Endodermal cell (in vitro differentiated cells): Measurements from ENCODE around the gene IP6K1. TPM values are rescaled to one million over a fixed set of nuclear protein-coding genes. Genes with fewer than 3 reads are reported as not detected.

Experiments
- DNase-seq: peaks from one replicate; pipeline ENCODE4 v3.0.0-alpha.2; 2017
- H3K27ac ChIP-seq: 2 replicates; pipeline ENCODE4 v1.5.1; 2013; ENCODE audit warnings: mild to moderate bottlenecking, low read depth, low read length, moderate library complexity
- H3K27me3 ChIP-seq: 2 replicates; pipeline ENCODE4 v1.6.1; 2013; ENCODE audit warnings: mild to moderate bottlenecking, low read length, moderate library complexity; ENCODE audit not compliant: insufficient read depth, control insufficient read depth, poor library complexity, severe bottlenecking
- H3K36me3 ChIP-seq: 2 replicates; pipeline ENCODE4 v1.7.0; 2013; ENCODE audit warnings: mild to moderate bottlenecking, low read length, moderate library complexity; ENCODE audit not compliant: control insufficient read depth, insufficient read depth
- H3K4me1 ChIP-seq: one replicate; pipeline ENCODE4 v1.7.0; 2013; ENCODE audit warnings: low read length; ENCODE audit not compliant: control insufficient read depth, insufficient read depth
- H3K4me3 ChIP-seq: 2 replicates; pipeline ENCODE4 v1.5.1; 2013; ENCODE audit warnings: mild to moderate bottlenecking, low read length, moderate library complexity
- H3K9ac ChIP-seq: 2 replicates; pipeline ENCODE4 v1.6.1; 2013; ENCODE audit warnings: mild to moderate bottlenecking, low read length, moderate library complexity; ENCODE audit not compliant: poor library complexity, severe bottlenecking; ENCODE audit errors: extremely low read depth
- H3K9me3 ChIP-seq: 2 replicates; pipeline ENCODE4 v1.6.1; 2013; ENCODE audit warnings: mild to moderate bottlenecking, low read length, moderate library complexity; ENCODE audit not compliant: control insufficient read depth
- H3K27ac Mint-ChIP-seq: 2 replicates; pipeline ENCODE4 v1.8.0; 2020; ENCODE audit warnings: mixed read lengths
- H3K27me3 Mint-ChIP-seq: 2 replicates; pipeline ENCODE4 v1.8.0; 2021; ENCODE audit warnings: mild to moderate bottlenecking, mixed read lengths; ENCODE audit not compliant: insufficient read depth
- H3K36me3 Mint-ChIP-seq: 2 replicates; pipeline ENCODE4 v1.8.0; 2020; ENCODE audit warnings: low read depth, mixed read lengths
- H3K4me1 Mint-ChIP-seq: 2 replicates; pipeline ENCODE4 v1.8.0; 2020; ENCODE audit warnings: mixed read lengths
- H3K4me3 Mint-ChIP-seq: 2 replicates; pipeline ENCODE4 v1.8.0; 2020; ENCODE audit warnings: mild to moderate bottlenecking, moderate library complexity, mixed read lengths
- H3K9me3 Mint-ChIP-seq: 2 replicates; pipeline ENCODE4 v1.8.0; 2020; ENCODE audit warnings: mild to moderate bottlenecking, mixed read lengths
- WGBS, 2 experiments: methylation state at CpG; one replicate each; pipeline versions ENCODE4 v1.1.5 to v1.1.7; 2013; ENCODE audit warnings: missing lambda C conversion rate in 2 of 2, mixed read lengths in 1 of 2; ENCODE audit not compliant: insufficient coverage in 1 of 2, insufficient read length in 1 of 2; 5-methylcytosine and 5-hydroxymethylcytosine counted together
- total RNA-seq, 2 donors: library from RNA; stranded (reverse); fragmentation: NEBNext Ultra II Directional in 1 of 2; extraction: Animal tissue kit (Norgen Biotek cat#: 25700) in 1 of 2; gene quantifications; 2 replicates in 1 of 2; 3 replicates in 1 of 2; pipeline ENCODE4 v1.2.1, GENCODE V29; 2021
- TF ChIP-seq, protein P1 (sequence below): fragments of 200-600 bp; sonication (generic); conservative IDR thresholded peaks from 2 replicates; pipeline ENCODE4 v1.5.0; 2021; ENCODE audit warnings: antibody characterized with exemption, mild to moderate bottlenecking

The IP6K1 gene
- total RNA-seq, 2 donors from 2014 or later, result 45.8 to 49.8 TPM

DNA sequence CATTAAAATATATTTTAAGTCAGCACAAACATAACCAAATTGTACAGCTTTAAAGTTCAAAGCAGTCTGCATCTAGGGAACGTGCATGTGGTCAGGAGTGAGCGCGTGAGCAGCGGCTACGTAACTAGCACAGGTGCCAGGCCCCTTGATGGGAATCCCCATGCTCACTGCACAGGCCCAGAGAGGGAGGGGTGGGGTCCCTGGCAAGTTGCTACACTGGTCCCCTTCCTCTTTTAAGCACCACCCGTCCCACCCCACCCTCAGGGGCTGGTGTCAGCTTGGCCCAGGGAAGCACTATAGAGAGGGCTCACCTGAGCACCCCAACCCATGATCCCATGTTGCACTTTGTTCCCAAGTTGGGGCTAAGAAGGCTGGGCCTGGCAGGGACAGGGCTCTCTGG, 61.8 kb downstream of the IP6K1 start:
- Mint-ChIP-seq H3K27ac (peak overlapping the region; percentile 99), H3K4me3 (peak overlapping the region; percentile 87), H3K4me1 (peaks cover 4% of the 10 kb centered on the region), H3K9me3 (no peaks in the 10 kb centered on the region), H3K27me3 (no peaks in the 10 kb centered on the region), H3K36me3 (peaks cover 39% of the 10 kb centered on the region)
- H3K4me1 ChIP-seq, result peaks cover 7% of the 10 kb centered on the region
- no peaks in the 10 kb centered on the region for H3K27me3 ChIP-seq
- H3K4me3 ChIP-seq, result peak overlapping the region; percentile 80
- H3K27ac ChIP-seq, result peak overlapping the region; percentile 86
- peak; percentile 59 for DNase-seq
- 51 to 83% methylated on average over 5 to 6 of the region's 6 CpGs for WGBS, 2 experiments
- peaks cover 63% of the 10 kb centered on the region for H3K36me3 ChIP-seq
- peak overlapping the region; percentile 98 for H3K9ac ChIP-seq
- TF ChIP-seq, protein P1, sequence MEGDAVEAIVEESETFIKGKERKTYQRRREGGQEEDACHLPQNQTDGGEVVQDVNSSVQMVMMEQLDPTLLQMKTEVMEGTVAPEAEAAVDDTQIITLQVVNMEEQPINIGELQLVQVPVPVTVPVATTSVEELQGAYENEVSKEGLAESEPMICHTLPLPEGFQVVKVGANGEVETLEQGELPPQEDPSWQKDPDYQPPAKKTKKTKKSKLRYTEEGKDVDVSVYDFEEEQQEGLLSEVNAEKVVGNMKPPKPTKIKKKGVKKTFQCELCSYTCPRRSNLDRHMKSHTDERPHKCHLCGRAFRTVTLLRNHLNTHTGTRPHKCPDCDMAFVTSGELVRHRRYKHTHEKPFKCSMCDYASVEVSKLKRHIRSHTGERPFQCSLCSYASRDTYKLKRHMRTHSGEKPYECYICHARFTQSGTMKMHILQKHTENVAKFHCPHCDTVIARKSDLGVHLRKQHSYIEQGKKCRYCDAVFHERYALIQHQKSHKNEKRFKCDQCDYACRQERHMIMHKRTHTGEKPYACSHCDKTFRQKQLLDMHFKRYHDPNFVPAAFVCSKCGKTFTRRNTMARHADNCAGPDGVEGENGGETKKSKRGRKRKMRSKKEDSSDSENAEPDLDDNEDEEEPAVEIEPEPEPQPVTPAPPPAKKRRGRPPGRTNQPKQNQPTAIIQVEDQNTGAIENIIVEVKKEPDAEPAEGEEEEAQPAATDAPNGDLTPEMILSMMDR, result no peak
- no peaks in the 10 kb centered on the region for H3K9me3 ChIP-seq

- H3K4me3 ChIP-seq, result peak within 1 kb of the TSS; percentile 97
- H3K9me3 ChIP-seq, result no peaks in the 10 kb centered on the region
- no peaks in the 10 kb centered on the region for H3K27me3 ChIP-seq
- TF ChIP-seq, protein P1, result no peak
- Mint-ChIP-seq H3K36me3 (peaks cover 39% of the 10 kb centered on the region), H3K9me3 (no peaks in the 10 kb centered on the region), H3K27me3 (no peaks in the 10 kb centered on the region), H3K4me1 (peaks cover 5% of the 10 kb centered on the region), H3K4me3 (peak within 1 kb of the TSS; percentile 87), H3K27ac (peak within 1 kb of the TSS; percentile 99)
- DNase-seq, result peak; percentile 98
- H3K9ac ChIP-seq, result peak within 1 kb of the TSS; percentile 98
- H3K27ac ChIP-seq, result peak within 1 kb of the TSS; percentile 92
- H3K36me3 ChIP-seq, result peaks cover 61% of the 10 kb centered on the region
- peaks cover 7% of the 10 kb centered on the region for H3K4me1 ChIP-seq
- WGBS, 2 experiments, result 1% methylated on average over 71 to 102 of the region's 102 CpGs
Observed at GRCh38 chr3:49723628-49724551, 62.5 kb downstream of the IP6K1 start, which contains the start of gene GMPPB. Gene GMPPB, minus strand, starts transcription at chr3:49723951. Its CDS starts 225 bp downstream, at chr3:49723726.

- 0 to 4% methylated on average over 17 to 20 of the region's 20 CpGs for WGBS, 2 experiments
- Mint-ChIP-seq H3K27me3 (peaks cover 1% of the 10 kb centered on the region), H3K36me3 (peaks cover 34% of the 10 kb centered on the region), H3K4me1 (peaks cover 10% of the 10 kb centered on the region), H3K27ac (peak overlapping the region; percentile 97), H3K4me3 (peak overlapping the region; percentile 87), H3K9me3 (no peaks in the 10 kb centered on the region)
- Histone ChIP-seq H3K4me3 (peak overlapping the region; percentile 97), H3K9ac (peak overlapping the region; percentile 98), H3K27ac (peak overlapping the region; percentile 92), H3K36me3 (peaks cover 55% of the 10 kb centered on the region), H3K9me3 (no peaks in the 10 kb centered on the region), H3K4me1 (peaks cover 7% of the 10 kb centered on the region), H3K27me3 (no peaks in the 10 kb centered on the region)
- TF ChIP-seq, protein P1, result no peak
- DNase-seq, result peak; percentile 84
Observed at GRCh38 chr3:49723296-49723627, 63.1 kb downstream of the IP6K1 start.
